IPS-20b (cell line): ENCODE data around the gene L3HYPDH.
"Not testable (repeated sequence)": the region's sequence is repeated elsewhere in the genome, so short reads cannot be mapped to it uniquely, and the experiment has no call there.

Source experiments
- H3K27ac ChIP-seq: one replicate; pipeline ENCODE4 v1.5.1; 2013; ENCODE audit warnings: low read length
- H3K27me3 ChIP-seq: 2 replicates; pipeline ENCODE4 v1.6.1; 2013; ENCODE audit warnings: mild to moderate bottlenecking, low read length, inconsistent platforms; ENCODE audit not compliant: insufficient read depth
- H3K36me3 ChIP-seq: 2 replicates; pipeline ENCODE4 v1.6.1; 2013; ENCODE audit warnings: low read depth, mild to moderate bottlenecking, inconsistent platforms, low read length, moderate library complexity; ENCODE audit not compliant: insufficient read depth
- H3K4me1 ChIP-seq: 2 replicates; pipeline ENCODE4 v1.6.1; 2013; ENCODE audit warnings: mild to moderate bottlenecking, control low read depth, inconsistent platforms, low read length, moderate library complexity; ENCODE audit not compliant: insufficient read depth
- H3K4me3 ChIP-seq: 2 replicates; pipeline ENCODE4 v1.5.1; 2013; ENCODE audit warnings: mild to moderate bottlenecking, low read length, inconsistent platforms
- H3K9ac ChIP-seq: 2 replicates; pipeline ENCODE4 v1.6.1; 2013; ENCODE audit warnings: low read depth, mild to moderate bottlenecking, inconsistent platforms, low read length, moderate library complexity
- H3K9me3 ChIP-seq: 2 replicates; pipeline ENCODE4 v1.6.1; 2013; ENCODE audit warnings: mild to moderate bottlenecking, low read depth, low read length, inconsistent platforms; ENCODE audit not compliant: insufficient read depth

Gene L3HYPDH

DNA sequence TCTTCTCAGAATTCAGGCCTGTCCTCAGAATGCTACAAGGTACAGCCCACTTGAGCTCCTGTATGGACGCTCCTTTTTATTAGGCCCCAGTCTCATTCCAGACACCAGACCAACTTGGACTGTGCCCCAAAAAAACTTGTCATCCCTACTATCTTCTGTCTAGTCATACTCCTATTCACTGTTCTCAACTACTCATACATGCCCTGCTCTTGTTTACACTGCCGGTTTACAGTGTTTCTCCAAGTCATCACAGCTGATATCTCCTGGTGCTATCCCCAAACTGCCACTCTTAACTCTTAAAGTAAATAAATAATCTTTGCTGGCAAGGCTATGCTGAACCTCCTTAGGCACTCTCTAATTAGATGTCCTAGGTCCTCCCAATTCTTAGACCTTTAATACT lies 35.5 kb downstream of the L3HYPDH start:
- not testable (repeated sequence) for H3K4me1 ChIP-seq, H3K36me3 ChIP-seq, H3K4me3 ChIP-seq, H3K27ac ChIP-seq, H3K9ac ChIP-seq, H3K27me3 ChIP-seq, H3K9me3 ChIP-seq

DNA sequence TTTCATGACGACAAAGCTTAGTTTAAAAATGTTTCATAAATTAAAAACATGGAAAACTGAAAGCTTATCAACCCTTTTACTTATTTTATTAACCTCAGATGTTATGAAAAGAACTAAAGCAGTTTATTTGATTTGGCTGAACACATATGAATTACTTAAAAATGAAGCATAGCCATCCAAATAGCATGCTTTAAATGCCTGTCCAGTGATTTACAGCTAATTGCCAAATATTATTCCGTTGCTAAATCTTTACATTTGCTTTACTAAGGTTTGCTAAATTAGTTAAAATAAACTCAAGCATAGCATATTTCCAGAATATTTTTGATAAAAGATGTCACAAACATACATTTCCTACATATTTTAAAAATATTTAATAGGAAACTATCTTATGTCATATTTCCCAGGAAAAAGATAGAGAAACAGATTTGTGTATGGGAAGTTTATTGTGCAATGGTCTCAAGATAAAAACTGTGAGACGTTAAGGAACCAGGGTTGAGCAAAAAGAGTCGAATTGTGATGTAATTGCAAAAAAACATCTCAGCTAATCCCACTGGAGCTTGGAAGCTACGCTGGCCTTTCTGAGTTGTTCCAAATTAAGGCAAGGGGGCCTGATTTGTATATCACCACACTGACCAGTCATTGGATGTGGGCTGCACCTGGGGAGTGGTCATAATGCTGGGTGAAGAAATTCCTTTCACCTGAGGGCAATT lies 44.8 kb downstream of the L3HYPDH start:
- Histone ChIP-seq H3K4me3 (no peak overlapping the region), H3K27me3 (no peaks in the 10 kb centered on the region), H3K36me3 (no peaks in the 10 kb centered on the region), H3K9ac (no peak overlapping the region), H3K27ac (no peak overlapping the region), H3K9me3 (no peaks in the 10 kb centered on the region), H3K4me1 (no peaks in the 10 kb centered on the region)

DNA sequence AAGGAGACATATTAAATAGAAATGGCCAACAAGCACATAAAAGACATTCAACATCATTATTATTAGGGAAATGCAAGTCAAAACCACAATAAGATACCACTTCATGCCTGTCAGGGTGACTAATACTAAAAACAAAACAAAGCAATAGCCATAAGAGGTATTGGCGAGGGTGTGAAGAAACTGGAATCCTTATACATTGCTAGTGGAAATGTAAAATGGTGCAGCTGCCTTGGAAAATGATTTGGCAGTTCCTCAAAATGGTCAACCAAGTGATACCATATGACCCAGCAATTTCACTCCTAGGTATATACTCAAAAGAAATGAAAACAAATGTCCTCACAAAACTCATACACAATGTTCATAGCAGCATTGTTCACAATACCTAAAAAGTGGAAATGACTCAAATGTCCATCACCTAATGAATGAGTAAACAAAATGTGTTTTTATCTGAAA lies 46.0 kb downstream of the L3HYPDH start:
- no peak overlapping the region for H3K4me3 ChIP-seq
- H3K27ac ChIP-seq: no peak overlapping the region
- H3K9ac ChIP-seq: no peak overlapping the region
- H3K36me3 ChIP-seq: no peaks in the 10 kb centered on the region
- H3K4me1 ChIP-seq: no peaks in the 10 kb centered on the region; the same call in 1 of the 2 replicates
- H3K27me3 ChIP-seq: no peaks in the 10 kb centered on the region
- no peaks in the 10 kb centered on the region for H3K9me3 ChIP-seq

- H3K4me1 ChIP-seq: no peaks in the 10 kb centered on the region; the same call in 1 of the 2 replicates
- no peaks in the 10 kb centered on the region for H3K27me3 ChIP-seq
- no peaks in the 10 kb centered on the region for H3K9me3 ChIP-seq
- no peak overlapping the region for H3K4me3 ChIP-seq
- no peak overlapping the region for H3K9ac ChIP-seq
- no peak overlapping the region for H3K27ac ChIP-seq
- H3K36me3 ChIP-seq: no peaks in the 10 kb centered on the region
Observed at GRCh38 chr14:59435987-59436386, 48.2 kb downstream of the L3HYPDH start.

DNA sequence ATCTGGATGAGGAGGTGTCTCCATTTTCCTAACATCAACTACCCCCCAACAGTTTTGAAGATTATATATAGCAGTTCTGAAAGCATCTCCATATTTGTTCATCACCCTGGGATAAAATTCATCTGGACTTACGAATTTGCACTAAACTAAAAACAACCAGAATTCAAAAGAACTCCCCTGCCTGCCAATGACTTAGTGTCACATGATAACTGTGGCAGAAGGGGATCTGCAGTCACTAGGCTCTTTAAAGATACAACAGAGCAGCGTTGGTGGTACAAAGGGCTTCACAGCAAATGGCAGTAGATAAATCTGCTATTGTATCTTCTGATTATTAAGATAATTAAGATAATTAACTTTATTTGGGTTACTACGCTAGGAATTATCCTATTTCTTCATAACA lies 49.1 kb downstream of the L3HYPDH start:
- no peak overlapping the region for H3K9ac ChIP-seq
- no peak overlapping the region for H3K4me3 ChIP-seq
- H3K27ac ChIP-seq: no peak overlapping the region
- no peaks in the 10 kb centered on the region for H3K36me3 ChIP-seq
- H3K9me3 ChIP-seq: no peaks in the 10 kb centered on the region
- H3K4me1 ChIP-seq: no peaks in the 10 kb centered on the region; the same call in 1 of the 2 replicates
- H3K27me3 ChIP-seq: no peaks in the 10 kb centered on the region

GRCh38 chr14:59429790-59430189 lies 54.4 kb downstream of the L3HYPDH start:
- Histone ChIP-seq H3K4me3 (no peak overlapping the region), H3K9me3 (no peaks in the 10 kb centered on the region), H3K27me3 (no peaks in the 10 kb centered on the region), H3K4me1 (no peaks in the 10 kb centered on the region; the same call in 1 of the 2 replicates), H3K36me3 (no peaks in the 10 kb centered on the region), H3K27ac (no peak overlapping the region), H3K9ac (no peak overlapping the region)

DNA sequence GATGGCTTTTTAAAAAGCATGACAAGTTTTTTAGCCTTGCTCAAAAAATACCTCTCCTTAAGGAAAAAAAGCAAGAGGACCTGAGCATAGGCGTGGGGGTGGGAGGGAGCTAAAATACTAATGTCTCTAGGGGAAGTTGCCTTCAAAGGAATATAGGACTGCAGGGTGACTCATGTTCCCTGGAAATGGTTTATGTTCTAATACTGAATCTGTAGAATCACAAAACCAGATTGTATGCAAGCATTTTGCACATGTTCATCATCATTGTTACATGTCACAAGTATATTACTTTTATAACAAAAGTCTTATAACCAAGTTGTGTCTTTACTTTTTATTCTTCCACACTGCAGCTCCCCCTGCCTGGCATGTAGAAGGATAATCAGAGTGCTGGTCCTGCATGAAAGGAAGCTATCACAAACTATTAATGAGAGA lies 55.6 kb downstream of the L3HYPDH start:
- Histone ChIP-seq H3K4me1 (no peaks in the 10 kb centered on the region; the same call in 1 of the 2 replicates), H3K27ac (no peak overlapping the region), H3K9me3 (no peaks in the 10 kb centered on the region), H3K36me3 (no peaks in the 10 kb centered on the region), H3K4me3 (no peak overlapping the region), H3K27me3 (no peaks in the 10 kb centered on the region), H3K9ac (no peak overlapping the region)

- H3K36me3 ChIP-seq: no peaks in the 10 kb centered on the region
- H3K27ac ChIP-seq: no peak overlapping the region
- no peaks in the 10 kb centered on the region for H3K4me1 ChIP-seq
Observed at GRCh38 chr14:59427653-59428580, 56.3 kb downstream of the L3HYPDH start.

DNA sequence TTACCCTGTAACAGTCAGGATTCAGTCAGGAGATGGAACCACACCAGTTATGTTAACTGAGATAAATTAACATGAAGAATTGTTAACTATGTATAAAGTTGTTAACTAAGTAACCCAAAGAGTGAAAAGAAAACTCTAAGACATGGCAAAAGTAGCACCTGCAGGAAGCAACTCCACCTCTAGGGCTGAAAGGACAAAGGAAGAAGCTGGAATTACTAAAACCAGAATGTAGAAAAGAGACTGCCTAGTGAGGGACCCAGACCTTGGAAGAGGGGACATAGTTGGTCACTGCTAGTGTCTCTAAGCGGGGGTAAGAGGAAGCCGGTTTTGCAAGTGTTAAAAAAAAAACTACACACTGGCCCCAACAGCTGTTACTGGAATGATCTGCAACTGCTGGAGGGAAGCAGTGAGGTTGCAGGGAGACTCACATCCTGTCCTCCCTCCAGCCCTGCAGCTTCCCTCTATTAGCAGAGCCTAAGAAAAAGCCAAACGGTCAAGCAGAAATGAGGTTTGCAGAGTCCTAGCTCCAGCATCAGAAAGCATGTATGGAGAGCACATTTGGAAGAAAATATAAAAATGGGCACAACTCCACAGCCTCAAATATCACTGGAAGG lies 58.8 kb downstream of the L3HYPDH start:
- Histone ChIP-seq H3K4me1 (no peaks in the 10 kb centered on the region), H3K27ac (no peak overlapping the region), H3K9ac (no peak overlapping the region), H3K9me3 (no peaks in the 10 kb centered on the region), H3K36me3 (no peaks in the 10 kb centered on the region), H3K4me3 (no peak overlapping the region), H3K27me3 (no peaks in the 10 kb centered on the region)

More at GRCh38 chr14:59427653-59428580, 56.3 kb downstream of the L3HYPDH start:
- Histone ChIP-seq H3K9ac (no peak overlapping the region), H3K9me3 (no peaks in the 10 kb centered on the region), H3K27me3 (no peaks in the 10 kb centered on the region), H3K4me3 (no peak overlapping the region)

DNA sequence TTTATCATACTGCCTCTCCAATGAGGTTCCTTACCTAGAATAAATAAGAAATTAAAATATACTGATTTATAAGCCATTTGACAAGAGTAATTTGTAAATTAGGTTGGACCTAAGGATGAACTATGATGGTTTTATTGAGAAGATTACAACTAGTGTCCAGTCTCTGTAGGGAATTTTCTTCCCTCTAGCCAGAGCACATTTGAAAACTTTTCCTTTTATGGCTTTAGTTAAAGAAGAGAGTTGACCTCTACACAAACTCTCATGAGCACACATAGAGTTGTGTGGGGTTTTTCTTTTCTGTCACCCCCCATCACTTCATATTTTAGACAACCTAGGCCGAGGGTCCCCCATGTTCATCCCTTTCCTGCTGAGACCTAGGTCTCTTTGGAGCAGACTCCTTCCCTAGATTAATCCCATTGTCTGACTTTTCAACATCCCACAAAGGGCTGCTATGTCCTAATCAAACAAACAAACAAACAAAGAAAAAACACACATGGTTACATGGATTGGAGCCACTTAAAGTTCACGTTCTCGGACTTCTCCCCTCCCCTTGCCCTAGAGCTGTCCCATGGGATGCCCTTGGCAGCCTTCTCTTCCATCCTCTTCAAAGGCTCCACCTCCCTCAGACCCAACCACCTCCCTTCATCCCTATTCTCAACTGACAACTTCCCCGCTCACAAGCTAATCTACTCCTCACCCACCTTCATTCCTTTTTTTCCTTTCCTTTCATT lies 59.7 kb downstream of the L3HYPDH start:
- no peak overlapping the region for H3K27ac ChIP-seq
- no peak overlapping the region for H3K9ac ChIP-seq
- H3K4me1 ChIP-seq: no peaks in the 10 kb centered on the region
- no peak overlapping the region for H3K4me3 ChIP-seq
- H3K27me3 ChIP-seq: no peaks in the 10 kb centered on the region
- no peaks in the 10 kb centered on the region for H3K9me3 ChIP-seq
- no peaks in the 10 kb centered on the region for H3K36me3 ChIP-seq
